Peyer's patch (tissue), 4 donors: Measurements from ENCODE around the gene TXNIP. TPM values are rescaled to one million over a fixed set of nuclear protein-coding genes. Genes with fewer than 3 reads are reported as not detected.

Source experiments
- DNase-seq, 3 donors: peaks; one replicate each; pipeline ENCODE4 v3.0.0-alpha.2; 2017 to 2019
- H3K27ac ChIP-seq, 4 donors: fragments of 200-600 bp; sonication (generic); one replicate each; pipeline ENCODE4 v1.5.1; 2016 to 2019
- H3K27me3 ChIP-seq, 2 donors: fragments of 200-600 bp; sonication (generic); one replicate each; pipeline ENCODE4 v1.5.1; 2019
- H3K36me3 ChIP-seq, 3 donors: fragments of 200-600 bp; sonication (generic); one replicate each; pipeline ENCODE4 v1.5.1; 2016 to 2019
- H3K4me1 ChIP-seq, 4 donors: fragments of 200-600 bp; sonication (generic); one replicate each; pipeline ENCODE4 v1.5.1; 2016 to 2019
- H3K4me3 ChIP-seq, 4 donors: fragments of 200-600 bp; sonication (generic); 1 replicate in 3 of 4; 2 replicates in 1 of 4; pipeline ENCODE4 v1.5.1; 2016 to 2019; ENCODE audit warnings: mild to moderate bottlenecking in 1 of 4
- H3K9me3 ChIP-seq, 4 donors: fragments of 200-600 bp; sonication (generic); one replicate each; pipeline ENCODE4 v1.5.1; 2016 to 2019; ENCODE audit warnings: mild to moderate bottlenecking in 1 of 4
- CTCF ChIP-seq, 6 experiments: fragments of 450-650 bp in 4 of 6; fragments of 200-600 bp in 2 of 6; sonication (generic) in 1 of 6; IDR thresholded peaks; one replicate each; pipeline ENCODE4 v1.5.1; 2017 to 2019; ENCODE audit warnings: antibody characterized with exemption in 6 of 6, mild to moderate bottlenecking in 3 of 6, moderate library complexity in 1 of 6
- POLR2A ChIP-seq, 2 donors: fragments of 450-650 bp; IDR thresholded peaks; one replicate each; pipeline ENCODE4 v1.5.1; 2017; ENCODE audit warnings: antibody characterized with exemption in 2 of 2, mild to moderate bottlenecking in 2 of 2, moderate library complexity in 2 of 2
- total RNA-seq, 4 donors: library from RNA; depleted of rRNA; stranded (reverse); fragments of >200 nt; gene quantifications; one replicate each; pipeline ENCODE4 v1.1.0, GENCODE V29; 2016

TXNIP gene
- total RNA-seq, 4 donors from 2014 or later, result 313 to 1,366 (median 694) TPM

GRCh38 chr1:145955436-145955835 is 40.9 kb downstream of the TXNIP start:
- TF ChIP-seq CTCF (IDR thresholded peaks at IDR 0.05) (no peak), POLR2A (IDR thresholded peaks at IDR 0.05) (no peak)
- peaks cover 0 to 35% (median 9%) of the 10 kb centered on the region in 4 donors for H3K4me1 ChIP-seq
- peak overlapping the region in 1 of 4 donors; percentile 2 for H3K4me3 ChIP-seq
- no peak for DNase-seq
- no peaks in the 10 kb centered on the region for H3K27me3 ChIP-seq
- H3K27ac ChIP-seq, result no peak overlapping the region
- H3K9me3 ChIP-seq, result no peaks in the 10 kb centered on the region
- no peaks in the 10 kb centered on the region for H3K36me3 ChIP-seq

GRCh38 chr1:145953861-145954260 is 42.5 kb downstream of the TXNIP start:
- no peaks in the 10 kb centered on the region for H3K9me3 ChIP-seq
- DNase-seq, result no peak
- no peaks in the 10 kb centered on the region for H3K36me3 ChIP-seq
- H3K27ac ChIP-seq, result no peak overlapping the region
- no peak overlapping the region for H3K4me3 ChIP-seq
- H3K27me3 ChIP-seq, result no peaks in the 10 kb centered on the region
- no peak for TF ChIP-seq POLR2A (IDR thresholded peaks at IDR 0.05)
- TF ChIP-seq CTCF (IDR thresholded peaks at IDR 0.05), result no peak
- H3K4me1 ChIP-seq, result peaks cover 0 to 26% (median 5%) of the 10 kb centered on the region in 4 donors

- TF ChIP-seq POLR2A (IDR thresholded peaks at IDR 0.05) (no peak), CTCF (IDR thresholded peaks at IDR 0.05) (no peak)
- Histone ChIP-seq H3K4me3 (no peak overlapping the region), H3K9me3 (no peaks in the 10 kb centered on the region), H3K4me1 (peaks cover 0 to 19% (median 5%) of the 10 kb centered on the region in 4 donors), H3K36me3 (no peaks in the 10 kb centered on the region), H3K27me3 (no peaks in the 10 kb centered on the region), H3K27ac (no peak overlapping the region)
- no peak for DNase-seq
These were observed 43.5 kb downstream of the TXNIP start for GRCh38 chr1:145952903-145953302.

- no peak overlapping the region for H3K27ac ChIP-seq
- no peak overlapping the region for H3K4me3 ChIP-seq
- no peaks in the 10 kb centered on the region for H3K9me3 ChIP-seq
- H3K36me3 ChIP-seq, result no peaks in the 10 kb centered on the region
- H3K27me3 ChIP-seq, result no peaks in the 10 kb centered on the region
- H3K4me1 ChIP-seq, result peaks cover 0 to 19% (median 5%) of the 10 kb centered on the region in 4 donors
- TF ChIP-seq POLR2A (IDR thresholded peaks at IDR 0.05) (no peak), CTCF (IDR thresholded peaks at IDR 0.05) (no peak)
- no peak for DNase-seq
These were observed 44.9 kb downstream of the TXNIP start for GRCh38 chr1:145951526-145951925.

GRCh38 chr1:145949219-145949618 is 47.2 kb downstream of the TXNIP start:
- Histone ChIP-seq H3K27me3 (no peaks in the 10 kb centered on the region), H3K4me3 (no peak overlapping the region), H3K4me1 (no peaks in the 10 kb centered on the region), H3K27ac (no peak overlapping the region), H3K36me3 (no peaks in the 10 kb centered on the region), H3K9me3 (no peaks in the 10 kb centered on the region)
- TF ChIP-seq CTCF (IDR thresholded peaks at IDR 0.05) (no peak), POLR2A (IDR thresholded peaks at IDR 0.05) (no peak)
- DNase-seq, result no peak

- Histone ChIP-seq H3K4me3 (no peak overlapping the region), H3K27ac (no peak overlapping the region), H3K4me1 (no peaks in the 10 kb centered on the region), H3K36me3 (peaks cover 0 to 7% (median 0%) of the 10 kb centered on the region in 3 donors), H3K9me3 (no peaks in the 10 kb centered on the region), H3K27me3 (no peaks in the 10 kb centered on the region)
- DNase-seq, result no peak
- TF ChIP-seq CTCF (IDR thresholded peaks at IDR 0.05), result no peak
- TF ChIP-seq POLR2A (IDR thresholded peaks at IDR 0.05), result no peak
These were observed 48.8 kb downstream of the TXNIP start for GRCh38 chr1:145947551-145947950.
